Body of pancreas (tissue), 4 donors: ENCODE results near the gene ZNF816. TPM values are rescaled to one million over a fixed set of nuclear protein-coding genes. Genes with fewer than 3 reads are reported as not detected.
"Not testable (repeated sequence)": the region's sequence is repeated elsewhere in the genome, so short reads cannot be mapped to it uniquely, and the experiment has no call there.

Experiments
- ATAC-seq: fragments of 150-250 bp; one replicate; pipeline ENCODE4 v1.9.1; 2016
- DNase-seq, 4 donors: peaks; one replicate each; pipeline ENCODE4 v3.0.0-alpha.2; 2019
- H3K27ac ChIP-seq, 4 donors: fragments of 200-600 bp; sonication (generic); 1 replicate in 3 of 4; 2 replicates in 1 of 4; pipeline versions ENCODE4 v1.5.1 to v1.6.1; 2016 to 2019; ENCODE audit warnings: mild to moderate bottlenecking in 1 of 4, mixed read lengths in 1 of 4, moderate library complexity in 1 of 4
- H3K27me3 ChIP-seq, 2 donors: fragments of 200-600 bp; sonication (generic); one replicate each; pipeline ENCODE4 v1.6.0; 2016; ENCODE audit warnings: mild to moderate bottlenecking in 1 of 2
- H3K36me3 ChIP-seq, 2 donors: fragments of 200-600 bp; sonication (generic); replicated peaks in 1 of 2; 2 replicates each; pipeline ENCODE4 v1.5.1; 2016; ENCODE audit warnings: low read depth in 2 of 2; ENCODE audit not compliant: insufficient read depth in 1 of 2
- H3K4me1 ChIP-seq: fragments of 200-600 bp; sonication (generic); one replicate; pipeline ENCODE4 v1.6.0; 2016
- H3K4me3 ChIP-seq, 2 donors: fragments of 200-600 bp; sonication (generic); 1 replicate in 1 of 2; 2 replicates in 1 of 2; pipeline ENCODE4 v1.5.1; 2016 to 2019
- H3K9me3 ChIP-seq, 3 donors: fragments of 200-600 bp; sonication (generic); 1 replicate in 2 of 3; 2 replicates in 1 of 3; pipeline ENCODE4 v1.5.1; 2016
- POLR2A ChIP-seq, 3 donors: fragments of 450-650 bp; IDR thresholded peaks; one replicate each; pipeline ENCODE4 v1.6.1; 2016; ENCODE audit warnings: antibody characterized with exemption in 3 of 3, mild to moderate bottlenecking in 2 of 3
- WGBS, 2 donors: methylation state at CpG; one replicate each; pipeline ENCODE4 v1.1.5; 2017; 5-methylcytosine and 5-hydroxymethylcytosine counted together
- intact Hi-C: fragments of 100-400 bp; cut with DNase I; formaldehyde crosslinking; loops from one replicate; pipeline ENCODE4 v1.15.1; 2023
- total RNA-seq, 2 donors: library from RNA; depleted of rRNA; stranded (reverse); fragments of >200 nt; gene quantifications; one replicate each; pipeline ENCODE4 v1.1.0, GENCODE V29; 2016
- TF ChIP-seq, protein P1 (sequence below), 7 experiments: fragments of 450-650 bp in 4 of 7; fragments of 200-600 bp in 3 of 7; sonication (generic) in 3 of 7; IDR thresholded peaks; one replicate each; pipeline ENCODE4 v1.5.1; 2016 to 2019; ENCODE audit warnings: antibody characterized with exemption in 7 of 7

Gene ZNF816
- total RNA-seq, 2 donors from 2014 or later = 4.9 to 7.5 TPM

DNA sequence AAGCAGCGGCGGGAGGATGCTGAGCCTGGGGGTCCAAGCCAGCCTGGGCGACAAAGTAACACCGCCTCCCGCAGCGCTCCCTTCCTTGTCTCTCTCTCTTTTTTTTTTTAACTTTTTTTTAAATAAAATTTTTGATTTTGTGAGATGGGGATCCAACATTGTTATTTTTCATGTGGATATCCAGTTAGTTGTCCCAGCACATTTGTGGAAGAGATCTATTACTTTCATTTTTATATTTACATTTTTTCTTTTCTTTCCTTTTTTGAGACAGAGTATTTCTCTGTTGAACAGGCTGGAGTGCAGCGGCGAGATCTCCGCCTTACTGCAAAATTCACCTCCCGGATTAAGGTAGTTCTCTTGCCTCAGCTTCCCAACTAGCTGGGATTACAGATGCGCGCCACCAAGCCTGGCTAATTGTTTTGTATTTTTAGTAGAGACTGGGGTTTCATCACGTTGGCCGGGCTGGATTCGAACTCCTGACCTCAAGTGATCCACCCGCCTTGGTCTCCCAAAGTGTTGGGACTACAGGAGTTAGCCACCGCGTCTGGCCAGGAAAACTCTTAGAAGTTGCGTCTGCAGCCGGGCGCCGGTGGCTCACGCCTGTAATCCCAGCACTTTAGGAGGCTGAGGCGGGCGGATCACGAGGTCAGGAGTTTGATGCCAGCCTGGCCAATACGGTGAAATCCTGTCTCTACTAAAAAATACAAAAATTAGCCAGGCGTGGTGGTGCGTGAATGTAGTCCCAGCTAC, 19.4 kb downstream of the ZNF816 start:
- Histone ChIP-seq H3K9me3 (peaks cover 0 to 20% (median 5%) of the 10 kb centered on the region in 3 donors), H3K36me3 (no peaks in the 10 kb centered on the region), H3K4me1 (peaks cover 51% of the 10 kb centered on the region), H3K27me3 (no peaks in the 10 kb centered on the region), H3K27ac (peak overlapping the region; percentile 79 to 89 (median 87)), H3K4me3 (peak overlapping the region; percentile 36 to 78)
- intact Hi-C loops = no loop called here
- ATAC-seq (no peak), DNase-seq (no peak)
- 65 to 67% methylated on average over 28 to 29 of the region's 29 CpGs for whole genome bisulfite sequencing, 2 donors
- no peak for TF ChIP-seq POLR2A (IDR thresholded peaks at IDR 0.05)
- TF ChIP-seq, protein P1, sequence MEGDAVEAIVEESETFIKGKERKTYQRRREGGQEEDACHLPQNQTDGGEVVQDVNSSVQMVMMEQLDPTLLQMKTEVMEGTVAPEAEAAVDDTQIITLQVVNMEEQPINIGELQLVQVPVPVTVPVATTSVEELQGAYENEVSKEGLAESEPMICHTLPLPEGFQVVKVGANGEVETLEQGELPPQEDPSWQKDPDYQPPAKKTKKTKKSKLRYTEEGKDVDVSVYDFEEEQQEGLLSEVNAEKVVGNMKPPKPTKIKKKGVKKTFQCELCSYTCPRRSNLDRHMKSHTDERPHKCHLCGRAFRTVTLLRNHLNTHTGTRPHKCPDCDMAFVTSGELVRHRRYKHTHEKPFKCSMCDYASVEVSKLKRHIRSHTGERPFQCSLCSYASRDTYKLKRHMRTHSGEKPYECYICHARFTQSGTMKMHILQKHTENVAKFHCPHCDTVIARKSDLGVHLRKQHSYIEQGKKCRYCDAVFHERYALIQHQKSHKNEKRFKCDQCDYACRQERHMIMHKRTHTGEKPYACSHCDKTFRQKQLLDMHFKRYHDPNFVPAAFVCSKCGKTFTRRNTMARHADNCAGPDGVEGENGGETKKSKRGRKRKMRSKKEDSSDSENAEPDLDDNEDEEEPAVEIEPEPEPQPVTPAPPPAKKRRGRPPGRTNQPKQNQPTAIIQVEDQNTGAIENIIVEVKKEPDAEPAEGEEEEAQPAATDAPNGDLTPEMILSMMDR (IDR thresholded peaks at IDR 0.05) = no peak

DNA sequence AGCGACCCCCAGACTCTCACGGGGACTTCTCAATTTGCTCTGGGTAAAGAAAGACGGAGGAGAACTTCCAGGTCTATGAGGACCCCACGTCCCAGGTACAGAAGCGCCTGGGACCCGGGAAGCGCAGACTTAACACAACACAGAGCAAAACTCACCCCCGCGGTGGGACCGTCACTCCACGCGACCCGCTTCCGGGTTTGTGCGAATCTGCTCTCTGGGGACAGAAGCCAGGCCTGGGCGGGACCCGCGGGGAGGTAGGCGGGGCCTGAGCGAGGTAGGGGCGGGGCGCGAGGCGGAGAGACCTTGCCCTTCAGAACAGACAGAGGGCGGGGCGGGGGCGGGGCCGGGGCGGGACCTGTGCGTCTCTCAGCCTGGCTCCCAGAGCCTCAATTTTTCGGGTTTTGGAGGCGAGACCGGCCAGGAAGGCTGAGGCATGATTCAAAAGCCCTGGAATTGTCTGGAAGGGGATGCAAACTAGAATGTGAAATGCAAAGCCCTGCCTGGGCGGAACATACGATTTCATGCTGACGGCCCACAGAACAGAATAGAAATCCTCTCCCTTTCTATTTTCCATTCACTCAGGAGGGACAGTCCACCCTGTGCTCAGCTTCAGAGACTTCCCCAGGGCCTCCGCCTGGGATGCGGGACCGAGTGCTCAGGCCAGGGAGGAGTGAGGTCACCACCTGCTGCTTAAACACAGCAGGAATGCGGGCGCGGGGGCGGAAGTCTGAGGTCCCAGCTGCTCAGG, 20.1 kb downstream of the ZNF816 start:
- intact Hi-C loops = no loop called here
- H3K4me1 ChIP-seq = peaks cover 59% of the 10 kb centered on the region
- 0 to 1% methylated on average over 27 to 41 of the region's 43 CpGs for WGBS, 2 donors

DNA sequence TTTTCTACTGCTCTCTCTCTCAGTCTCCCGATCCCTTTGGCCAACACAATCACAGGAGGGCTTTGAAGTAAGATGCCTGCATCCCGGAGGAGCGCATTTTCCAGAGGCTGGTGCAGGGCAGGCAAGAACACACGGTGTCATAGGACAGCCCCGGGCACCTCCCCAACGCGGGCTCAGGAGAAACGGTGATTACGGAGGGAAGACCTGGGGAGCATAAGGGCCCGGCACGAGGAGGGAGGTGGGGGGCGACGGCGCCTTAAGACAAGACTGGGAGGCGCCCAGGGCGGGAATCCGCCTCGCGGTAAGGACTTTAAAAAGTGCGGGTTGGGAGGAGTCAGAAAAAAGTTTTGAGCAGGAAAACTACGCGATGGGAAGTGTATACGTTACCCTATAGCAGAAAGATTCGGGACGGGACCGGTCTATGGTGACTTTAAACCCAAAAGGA, 20.7 kb downstream of the ZNF816 start:
- Histone ChIP-seq H3K9me3 (peaks cover 0 to 11% (median 0%) of the 10 kb centered on the region in 3 donors), H3K36me3 (no peaks in the 10 kb centered on the region), H3K4me3 (peak overlapping the region; percentile 76 to 78), H3K27me3 (no peaks in the 10 kb centered on the region), H3K27ac (peak overlapping the region; percentile 79 to 89 (median 87)), H3K4me1 (peaks cover 65% of the 10 kb centered on the region)
- TF ChIP-seq, protein P1 (IDR thresholded peaks at IDR 0.05) = no peak
- no peak for TF ChIP-seq POLR2A (IDR thresholded peaks at IDR 0.05)
- WGBS, 2 donors = 0% methylated on average over 26 of the region's 26 CpGs
- intact Hi-C loops = no loop called here
- peak; percentile 26 to 38 (median 27) for DNase-seq
- peak; percentile 18 for ATAC-seq

More for the DNA sequence above, 20.1 kb downstream of the ZNF816 start:
- ATAC-seq = peak; percentile 96
- Histone ChIP-seq H3K9me3 (peaks cover 0 to 13% (median 0%) of the 10 kb centered on the region in 3 donors), H3K36me3 (no peaks in the 10 kb centered on the region), H3K27ac (peak overlapping the region; percentile 79 to 89 (median 87)), H3K4me3 (peak overlapping the region; percentile 76 to 78), H3K27me3 (no peaks in the 10 kb centered on the region)
- DNase-seq = peak; percentile 93 to 97 (median 96)
- TF ChIP-seq, protein P1 (IDR thresholded peaks at IDR 0.05) = no peak
- peak; percentile 76 to 93 (median 93) for TF ChIP-seq POLR2A (IDR thresholded peaks at IDR 0.05)

DNA sequence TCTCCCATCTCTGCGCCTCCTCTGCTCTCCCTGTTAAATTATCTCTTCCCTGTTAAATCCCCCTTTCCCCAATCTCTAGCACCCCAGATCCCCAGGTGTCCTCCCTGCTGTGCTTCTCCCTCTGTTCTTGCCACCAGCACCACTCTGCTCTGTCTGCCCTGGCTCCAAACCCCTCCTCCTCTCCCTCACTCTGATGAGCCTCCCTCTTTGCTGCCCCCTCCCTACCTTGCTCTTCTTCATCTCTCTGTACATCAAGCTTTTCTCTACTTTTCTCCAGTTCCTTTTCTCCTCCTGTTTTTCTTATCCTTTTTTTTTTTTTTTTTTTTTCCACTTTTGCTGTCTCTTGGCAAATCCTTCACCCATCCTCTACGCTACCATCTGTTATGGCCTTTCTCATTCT, 21.2 kb downstream of the ZNF816 start:
- H3K36me3 ChIP-seq, H3K27me3 ChIP-seq, DNase-seq, intact Hi-C loops, H3K9me3 ChIP-seq, ATAC-seq: not testable (repeated sequence)
- Histone ChIP-seq H3K4me3 (peak overlapping the region in 1 of 2 donors; percentile 78), H3K4me1 (peaks cover 69% of the 10 kb centered on the region), H3K27ac (peak overlapping the region in 3 of 4 donors; percentile 85 to 89 (median 89))
- 32 to 43% methylated on average over 2 of the region's 2 CpGs for WGBS, 2 donors

DNA sequence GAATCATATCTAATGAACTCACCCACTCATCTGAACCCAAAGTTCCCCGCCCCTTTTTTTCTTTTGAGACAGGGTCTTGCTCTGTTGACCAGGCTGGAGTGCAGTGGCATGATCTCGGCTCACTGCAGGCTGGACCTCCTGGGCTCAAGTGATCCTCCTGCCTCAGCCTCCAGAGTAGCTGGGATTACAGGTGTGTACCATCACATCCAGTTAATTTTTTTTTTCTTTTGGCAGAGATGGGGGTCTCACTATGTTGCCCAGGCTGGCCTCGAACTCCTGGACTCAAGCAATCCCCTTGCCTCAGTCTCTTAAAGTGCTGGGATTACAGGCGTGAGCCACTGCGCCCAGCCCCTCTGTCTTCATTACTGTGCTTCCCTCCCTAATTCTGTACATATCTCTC, 21.8 kb downstream of the ZNF816 start:
- H3K27me3 ChIP-seq, H3K4me3 ChIP-seq, intact Hi-C loops, ATAC-seq, H3K9me3 ChIP-seq, DNase-seq, H3K36me3 ChIP-seq: not testable (repeated sequence)
- 75 to 79% methylated on average over 5 of the region's 5 CpGs for whole genome bisulfite sequencing, 2 donors
- Histone ChIP-seq H3K27ac (peak overlapping the region in 2 of 4 donors; percentile 89), H3K4me1 (peaks cover 75% of the 10 kb centered on the region)
